GM12878 (cell line): Measurements from ENCODE around the gene GATAD2B. TPM values are rescaled to one million over a fixed set of nuclear protein-coding genes. Genes with fewer than 3 reads are reported as not detected.
A peak's percentile ranks its signal among the peaks of the same experiment; 100 is the strongest.

ENCODE experiments used
- ATAC-seq: fragments of 200-7000 bp; cut with Tn5 transposase; 3 replicates; pipeline ENCODE4 v1.9.1; 2020; ENCODE audit warnings: mild to moderate bottlenecking, moderate library complexity
- BruUV-seq: library from RNA; stranded (reverse); fragments of 400-500 nt; replicated peaks from 2 replicates; lab custom pipeline; 2021; lab: Mats Ljungman, UMichigan
- CTCF ChIA-PET: fragments of 300-600 bp; sonication (Branson Sonifier 250); formaldehyde crosslinking; extraction: SDS; loops from one replicate; lab custom pipeline; 2021; ENCODE audit warnings: inconsistent platforms; lab: Yijun Ruan, JAX
- POLR2A ChIA-PET: fragments of 350-600 bp; formaldehyde crosslinking; extraction: SDS; loops from one replicate; lab custom pipeline; 2021; ENCODE audit warnings: inconsistent platforms; lab: Charles Lee
- RAD21 ChIA-PET: fragments of 300-600 bp; sonication (Branson Sonifier 250); formaldehyde crosslinking; loops from one replicate; lab custom pipeline; 2023; ENCODE audit warnings: antibody characterized with exemption; ENCODE audit not compliant: unreplicated experiment; lab: Charles Lee
- SMC1A ChIA-PET: fragments of 300-600 bp; sonication (Branson Sonifier 250); formaldehyde crosslinking; loops from one replicate; lab custom pipeline; 2023; ENCODE audit not compliant: unreplicated experiment, uncharacterized antibody; lab: Charles Lee
- DNase-seq: peaks from one replicate; pipeline ENCODE4 v3.0.0-alpha.2; 2011; ENCODE audit warnings: low read depth, low spot score
- FAIRE-seq: peaks from 3 replicates; lab custom pipeline; 2011; peaks lifted over from hg19 to GRCh38; lab: Jason Lieb, UNC
- H2AFZ ChIP-seq: 2 replicates; pipeline ENCODE4 v1.6.0; 2011; ENCODE audit warnings: low read depth, low read length, control low read depth; ENCODE audit not compliant: control insufficient read depth
- H3K27ac ChIP-seq: 2 replicates; pipeline ENCODE4 v1.5.1; 2011; ENCODE audit warnings: control low read depth; ENCODE audit not compliant: control insufficient read depth, insufficient read depth
- H3K27me3 ChIP-seq, 2 experiments: replicated peaks in 1 of 2; 2 replicates each; pipeline versions ENCODE4 v1.6.0 to v1.6.1; 2011; ENCODE audit warnings: low read length in 1 of 2; ENCODE audit not compliant: control insufficient read depth in 2 of 2, insufficient read depth in 2 of 2
- H3K36me3 ChIP-seq, 2 experiments: 2 replicates each; pipeline ENCODE4 v1.5.1; 2011; ENCODE audit warnings: low read length in 1 of 2; ENCODE audit not compliant: control insufficient read depth in 2 of 2, insufficient read depth in 2 of 2
- H3K4me1 ChIP-seq: 2 replicates; pipeline ENCODE4 v1.6.1; 2011; ENCODE audit warnings: mild to moderate bottlenecking, low read length, moderate library complexity, mixed read lengths; ENCODE audit not compliant: control insufficient read depth, insufficient read depth
- H3K4me2 ChIP-seq: 2 replicates; pipeline ENCODE4 v1.6.0; 2011; ENCODE audit warnings: control low read depth; ENCODE audit not compliant: control insufficient read depth, insufficient read depth
- H3K4me3 ChIP-seq: fragments of 200-600 bp; sonication (generic); 2 replicates; pipeline ENCODE4 v1.5.1; 2016
- H3K79me2 ChIP-seq: 2 replicates; pipeline ENCODE4 v1.6.0; 2011; ENCODE audit warnings: low read length; ENCODE audit not compliant: control insufficient read depth, insufficient read depth
- H3K9ac ChIP-seq: 2 replicates; pipeline ENCODE4 v1.8.0; 2011; ENCODE audit warnings: low read length, control low read depth, mixed read lengths; ENCODE audit not compliant: control insufficient read depth, insufficient read depth
- H3K9me3 ChIP-seq: replicated peaks from 3 replicates; pipeline ENCODE4 v1.5.1; 2011; ENCODE audit warnings: mild to moderate bottlenecking, low read length; ENCODE audit not compliant: control insufficient read depth, insufficient read depth
- H4K20me1 ChIP-seq: 2 replicates; pipeline ENCODE4 v1.6.0; 2011; ENCODE audit not compliant: control insufficient read depth, insufficient read depth
- CBX3 ChIP-seq: fragments of 200-600 bp; sonication (generic); IDR thresholded peaks from 2 replicates; pipeline ENCODE4 v1.6.1; 2016; ENCODE audit warnings: low read depth, borderline replicate concordance
- CHD2 ChIP-seq: IDR thresholded peaks from 2 replicates; pipeline ENCODE4 v1.6.1; 2011; ENCODE audit warnings: low read depth, low read length, improper control_type of control experiment, borderline replicate concordance
- ETV6 ChIP-seq, 2 experiments: fragments of 450-650 bp in 1 of 2; IDR thresholded peaks in 1 of 2; conservative IDR thresholded peaks in 1 of 2; 2 replicates each; pipeline ENCODE4 v1.6.1; 2014; ENCODE audit warnings: antibody characterized with exemption in 1 of 2, borderline replicate concordance in 1 of 2, low read depth in 1 of 2, mild to moderate bottlenecking in 1 of 2, moderate library complexity in 1 of 2
- GATAD2B ChIP-seq: fragments of 450-650 bp; conservative IDR thresholded peaks from 2 replicates; pipeline ENCODE4 v1.6.1; 2017; ENCODE audit warnings: low read depth, mild to moderate bottlenecking, moderate library complexity
- HDGF ChIP-seq: fragments of 450-650 bp; IDR thresholded peaks from 2 replicates; pipeline ENCODE4 v1.6.1; 2016; ENCODE audit warnings: antibody characterized with exemption
- NR2F1 ChIP-seq: fragments of 450-650 bp; conservative IDR thresholded peaks from 2 replicates; pipeline ENCODE4 v1.6.1; 2017; ENCODE audit warnings: mild to moderate bottlenecking
- POLR2AphosphoS5 ChIP-seq: IDR thresholded peaks from 2 replicates; pipeline ENCODE4 v1.6.1; 2011; ENCODE audit warnings: mild to moderate bottlenecking, low read length, inconsistent platforms
- SP1 ChIP-seq: IDR thresholded peaks from one replicate; pipeline ENCODE4 v1.6.1; 2011; ENCODE audit warnings: low read depth, low read length
- STAT3 ChIP-seq: IDR thresholded peaks from 2 replicates; pipeline ENCODE4 v1.6.1; 2011; ENCODE audit warnings: low read depth, low read length, improper control_type of control experiment
- WGBS: methylation state at CpG from one replicate; pipeline ENCODE4 v1.1.6; 2016; ENCODE audit warnings: low lambda C conversion rate; ENCODE audit not compliant: insufficient replicate concordance, insufficient coverage; ENCODE audit errors: missing lambda C conversion rate; 5-methylcytosine and 5-hydroxymethylcytosine counted together
- in situ Hi-C: fragments of 300-500 bp; cut with MboI; formaldehyde crosslinking; loops from 9 replicates; pipeline ENCODE4 v1.14.3; 2018; ENCODE audit warnings: mixed read lengths
- intact Hi-C: fragments of 100-400 bp; cut with micrococcal nuclease; formaldehyde crosslinking; loops from one replicate; pipeline ENCODE4 v1.14.2; 2022; ENCODE audit not compliant: unreplicated experiment
- polyA plus RNA-seq, 11 experiments: library from polyadenylated mRNA; depleted of rRNA in 4 of 11; unstranded in 6 of 11; stranded (reverse) in 5 of 11; fragments of >200 nt; fragmentation: Nextera tagmentation in 4 of 11; fragmentation: Illumina TruSeq in 1 of 11; extraction: Ambion mirVana in 4 of 11; extraction: Trizol in 1 of 11; gene quantifications; 1 replicate in 1 of 11; 2 replicates in 10 of 11; pipeline versions ENCODE4 v1.2.1 to v1.2.3, GENCODE V29; 2011 to 2016; ENCODE audit warnings: inconsistent platforms in 2 of 11, missing spikeins in 2 of 11, low read depth in 1 of 11
- total RNA-seq, 4 experiments: library from RNA; depleted of rRNA in 3 of 4; stranded (reverse); fragments of >200 nt in 3 of 4; fragmentation: Illumina TruSeq in 1 of 4; extraction: Trizol in 1 of 4; gene quantifications; 2 replicates each; pipeline versions ENCODE4 v1.2.1 to v1.2.3, GENCODE V29; 2013 to 2021
- TF ChIP-seq, protein P1 (sequence below): fragments of 450-650 bp; IDR thresholded peaks from 2 replicates; pipeline ENCODE4 v1.6.1; 2016; ENCODE audit warnings: mild to moderate bottlenecking
- TF ChIP-seq, protein P2 (sequence below): fragments of 450-650 bp; IDR thresholded peaks from 2 replicates; pipeline ENCODE4 v1.6.1; 2017; ENCODE audit warnings: antibody characterized with exemption, mild to moderate bottlenecking, moderate library complexity

Gene GATAD2B
- total and polyA plus RNA-seq, 10 of the 15 experiments (the other 5 are each of a cell fraction or from before 2014, with no cell fraction given) = 2.4 to 63.1 (median 8.7) TPM

DNA sequence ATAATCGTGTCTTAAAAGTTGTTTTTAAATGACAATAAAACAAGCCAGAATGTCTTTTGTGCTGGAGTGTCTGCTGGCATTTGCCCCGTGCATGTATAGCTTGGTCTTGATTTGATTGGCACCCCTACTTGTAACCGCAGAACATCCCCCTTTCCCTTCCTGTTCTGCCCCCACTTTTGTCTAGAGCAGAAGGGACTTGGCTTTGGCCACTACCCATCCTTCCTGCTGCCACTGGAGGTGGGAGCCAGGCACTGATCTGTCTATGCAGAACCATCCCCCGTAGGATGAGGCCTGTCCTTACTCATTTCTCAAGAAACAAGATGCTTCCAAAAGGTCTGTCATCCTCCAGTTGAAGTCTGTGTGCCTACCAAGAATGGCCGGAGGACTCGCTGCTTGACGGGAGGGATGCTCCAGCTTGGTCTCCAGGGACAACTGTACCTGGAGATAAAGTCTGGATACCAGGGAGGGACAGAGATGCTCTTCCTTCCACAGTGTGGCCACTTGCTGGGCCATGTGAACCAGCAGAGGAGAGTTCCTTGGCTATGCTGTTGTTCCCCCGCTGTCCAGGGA, 148.7 kb downstream of the GATAD2B start:
- Histone ChIP-seq H3K4me3 (no peak overlapping the region), H3K36me3 (peaks cover 14 to 21% of the 10 kb centered on the region in 2 experiments), H3K27me3 (no peaks in the 10 kb centered on the region), H3K79me2 (no peaks in the 10 kb centered on the region), H3K4me1 (peaks cover 3% of the 10 kb centered on the region), H2AFZ (no peak overlapping the region), H3K9ac (no peak overlapping the region), H3K9me3 (no peaks in the 10 kb centered on the region), H4K20me1 (no peaks in the 10 kb centered on the region), H3K4me2 (no peak overlapping the region), H3K27ac (no peak overlapping the region)
- 71% methylated on average over 8 of the region's 8 CpGs for WGBS
- no TSS peak for BruUV-seq
- FAIRE-seq (no peak), ATAC-seq (no peak), DNase-seq (no peak)
- TF ChIP-seq, protein P1, sequence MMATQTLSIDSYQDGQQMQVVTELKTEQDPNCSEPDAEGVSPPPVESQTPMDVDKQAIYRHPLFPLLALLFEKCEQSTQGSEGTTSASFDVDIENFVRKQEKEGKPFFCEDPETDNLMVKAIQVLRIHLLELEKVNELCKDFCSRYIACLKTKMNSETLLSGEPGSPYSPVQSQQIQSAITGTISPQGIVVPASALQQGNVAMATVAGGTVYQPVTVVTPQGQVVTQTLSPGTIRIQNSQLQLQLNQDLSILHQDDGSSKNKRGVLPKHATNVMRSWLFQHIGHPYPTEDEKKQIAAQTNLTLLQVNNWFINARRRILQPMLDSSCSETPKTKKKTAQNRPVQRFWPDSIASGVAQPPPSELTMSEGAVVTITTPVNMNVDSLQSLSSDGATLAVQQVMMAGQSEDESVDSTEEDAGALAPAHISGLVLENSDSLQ = peak; percentile 29; the same call in 1 of the 2 replicates
- TF ChIP-seq POLR2AphosphoS5 = no peak
- POLR2A ChIA-PET = interaction anchor here (0.7 to 1.2 kb wide), 2 partner anchors 9 to 44 kb away, joined by 3 to 5 read pairs; no protein-coding TSS in a partner anchor
- SMC1A ChIA-PET = no interaction called here
- in situ Hi-C loops = no loop called here
- intact Hi-C loops = no loop called here
- CTCF ChIA-PET = interaction anchor here (1.0 to 1.1 kb wide), 2 partner anchors 10 to 278 kb away, joined by 3 to 5 read pairs; no protein-coding TSS in a partner anchor
- RAD21 ChIA-PET = no interaction called here

DNA sequence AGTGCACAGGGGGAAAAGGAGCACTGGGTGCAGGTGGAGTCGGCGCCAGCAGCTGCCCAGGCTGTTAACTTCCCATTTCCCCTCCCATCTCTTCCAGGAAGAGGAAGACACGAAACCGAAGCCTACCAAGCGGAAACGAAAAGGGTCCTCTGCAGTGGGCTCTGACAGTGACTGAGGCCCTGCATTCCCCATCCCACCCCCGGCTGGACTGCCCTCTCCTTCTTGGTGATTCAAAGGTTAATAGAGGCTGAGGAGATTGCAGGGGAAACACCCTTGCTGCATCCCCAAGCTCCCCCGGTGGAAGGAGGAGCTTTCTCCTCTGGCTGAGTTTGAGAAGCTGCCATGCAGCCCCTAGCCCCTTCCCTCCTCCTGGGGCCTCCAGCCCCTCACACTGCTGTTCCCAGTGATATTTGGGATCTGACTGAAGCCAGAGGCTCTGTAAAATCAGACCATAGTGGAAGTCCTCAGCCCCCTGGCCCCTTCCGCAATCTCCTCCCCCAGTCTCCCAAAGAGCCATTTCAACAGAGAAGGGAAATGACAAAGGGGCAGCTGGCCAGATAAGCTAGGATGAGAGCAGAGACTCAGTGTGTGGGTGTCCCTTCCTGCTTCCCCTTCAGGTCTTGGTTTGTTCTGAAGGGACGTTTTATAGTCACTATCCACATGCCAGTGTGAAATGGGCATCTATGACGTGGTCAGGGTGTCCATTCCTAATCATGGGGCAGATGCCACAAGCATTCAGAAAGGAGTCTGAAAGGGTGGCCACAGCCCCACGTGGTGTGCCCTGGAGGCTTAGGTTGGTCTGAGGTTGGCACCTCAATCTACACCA, 149.5 kb downstream of the GATAD2B start:
- intact Hi-C loops = loop anchor here (2.0 kb wide), 1 partner anchor 97 kb away; no protein-coding TSS in a partner anchor
- RAD21 ChIA-PET = no interaction called here
- 70% methylated on average over 12 of the region's 12 CpGs for WGBS
- H3K9me3 ChIP-seq = no peaks in the 10 kb centered on the region
- CTCF ChIA-PET = interaction anchor here (0.6 to 3.2 kb wide), 5 partner anchors 11 to 277 kb away, joined by 3 to 18 read pairs (median 5); partner anchors contain the start of gene NPR1
- no peak overlapping the region for H3K4me2 ChIP-seq
- POLR2A ChIA-PET = interaction anchor here (1.2 kb wide), 1 partner anchor 10 kb away, joined by 3 read pairs; no protein-coding TSS in a partner anchor
- no peak for DNase-seq
- in situ Hi-C loops = no loop called here
- TSS peak; percentile 85 for BruUV-seq
- no peak overlapping the region for H3K4me3 ChIP-seq
- no peak for ATAC-seq
- H3K4me1 ChIP-seq = peaks cover 3% of the 10 kb centered on the region
- H3K9ac ChIP-seq = no peak overlapping the region
- H3K27ac ChIP-seq = no peak overlapping the region
- H3K27me3 ChIP-seq = no peaks in the 10 kb centered on the region
- H2AFZ ChIP-seq = no peak overlapping the region
- no peaks in the 10 kb centered on the region for H3K79me2 ChIP-seq
- SMC1A ChIA-PET = no interaction called here
- no peak for FAIRE-seq
- H4K20me1 ChIP-seq = no peaks in the 10 kb centered on the region
- H3K36me3 ChIP-seq = peaks cover 20 to 25% of the 10 kb centered on the region in 2 experiments
- TF ChIP-seq ETV6 (conservative IDR thresholded peaks at IDR 0.05 in 1 of 2, IDR thresholded peaks at IDR 0.05 in 1 of 2; ENCODE audit: borderline replicate concordance in 1 of 2, low read depth in 1 of 2) = no peak
- TF ChIP-seq SP1 = no peak
- no peak for TF ChIP-seq STAT3
- TF ChIP-seq, protein P2, sequence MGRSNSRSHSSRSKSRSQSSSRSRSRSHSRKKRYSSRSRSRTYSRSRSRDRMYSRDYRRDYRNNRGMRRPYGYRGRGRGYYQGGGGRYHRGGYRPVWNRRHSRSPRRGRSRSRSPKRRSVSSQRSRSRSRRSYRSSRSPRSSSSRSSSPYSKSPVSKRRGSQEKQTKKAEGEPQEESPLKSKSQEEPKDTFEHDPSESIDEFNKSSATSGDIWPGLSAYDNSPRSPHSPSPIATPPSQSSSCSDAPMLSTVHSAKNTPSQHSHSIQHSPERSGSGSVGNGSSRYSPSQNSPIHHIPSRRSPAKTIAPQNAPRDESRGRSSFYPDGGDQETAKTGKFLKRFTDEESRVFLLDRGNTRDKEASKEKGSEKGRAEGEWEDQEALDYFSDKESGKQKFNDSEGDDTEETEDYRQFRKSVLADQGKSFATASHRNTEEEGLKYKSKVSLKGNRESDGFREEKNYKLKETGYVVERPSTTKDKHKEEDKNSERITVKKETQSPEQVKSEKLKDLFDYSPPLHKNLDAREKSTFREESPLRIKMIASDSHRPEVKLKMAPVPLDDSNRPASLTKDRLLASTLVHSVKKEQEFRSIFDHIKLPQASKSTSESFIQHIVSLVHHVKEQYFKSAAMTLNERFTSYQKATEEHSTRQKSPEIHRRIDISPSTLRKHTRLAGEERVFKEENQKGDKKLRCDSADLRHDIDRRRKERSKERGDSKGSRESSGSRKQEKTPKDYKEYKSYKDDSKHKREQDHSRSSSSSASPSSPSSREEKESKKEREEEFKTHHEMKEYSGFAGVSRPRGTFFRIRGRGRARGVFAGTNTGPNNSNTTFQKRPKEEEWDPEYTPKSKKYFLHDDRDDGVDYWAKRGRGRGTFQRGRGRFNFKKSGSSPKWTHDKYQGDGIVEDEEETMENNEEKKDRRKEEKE = no peak
- no peak for TF ChIP-seq HDGF
- TF ChIP-seq CHD2 = no peak
- TF ChIP-seq CBX3 = no peak
- no peak for TF ChIP-seq NR2F1
- no peak for TF ChIP-seq GATAD2B
